HL-60 (cell line): ENCODE results near the gene CARD9.

ENCODE experiments used
- DNase-seq, 2 experiments: peaks; one replicate each; pipeline ENCODE4 v3.0.0-alpha.2; 2010 to 2020; ENCODE audit warnings: low read depth in 1 of 2, low spot score in 1 of 2
- H3K27ac ChIP-seq: fragments of 250-450 bp; sonication (Bioruptor Pico); replicated peaks from 2 replicates; pipeline ENCODE4 v1.5.1; 2020; ENCODE audit warnings: mild to moderate bottlenecking, moderate library complexity
- H3K27me3 ChIP-seq: fragments of 250-450 bp; sonication (Bioruptor Pico); 2 replicates; pipeline ENCODE4 v1.5.1; 2021; ENCODE audit warnings: mild to moderate bottlenecking, moderate library complexity; ENCODE audit not compliant: insufficient read depth, poor library complexity, severe bottlenecking
- H3K4me3 ChIP-seq: replicated peaks from 2 replicates; pipeline ENCODE4 v1.5.1; 2011; ENCODE audit warnings: mild to moderate bottlenecking, control low read depth, low read length; ENCODE audit not compliant: insufficient read depth
- CTCF ChIP-seq: IDR thresholded peaks from one replicate; pipeline ENCODE4 v1.5.1; 2011; ENCODE audit warnings: low read length, control low read depth, inconsistent platforms; ENCODE audit not compliant: insufficient read depth
- GABPA ChIP-seq: IDR thresholded peaks from 2 replicates; pipeline ENCODE4 v1.6.1; 2012; ENCODE audit warnings: low read depth
- POLR2AphosphoS5 ChIP-seq: IDR thresholded peaks from 2 replicates; pipeline ENCODE4 v1.6.1; 2012; ENCODE audit warnings: low read depth
- REST ChIP-seq: IDR thresholded peaks from 2 replicates; pipeline ENCODE4 v1.6.1; 2012; ENCODE audit warnings: low read depth; ENCODE audit not compliant: insufficient replicate concordance
- SPI1 ChIP-seq: IDR thresholded peaks from 2 replicates; pipeline ENCODE4 v1.6.1; 2012; ENCODE audit warnings: low read depth, mild to moderate bottlenecking, borderline replicate concordance

Gene CARD9

GRCh38 chr9:136395345-136396218 lies 22.1 kb upstream of the CARD9 start:
- no peak for DNase-seq
- H3K27me3 ChIP-seq: no peaks in the 10 kb centered on the region
- H3K27ac ChIP-seq: no peak overlapping the region
- 0 out of 2 replicates have a peak, but pooled peaks have one; percentile 13 for TF ChIP-seq POLR2AphosphoS5
- TF ChIP-seq SPI1: no peak
- no peak for TF ChIP-seq CTCF
- no peak overlapping the region for H3K4me3 ChIP-seq

GRCh38 chr9:136395020-136395340 lies 21.5 kb upstream of the CARD9 start:
- no peak overlapping the region for H3K27ac ChIP-seq

GRCh38 chr9:136394312-136395019 lies 21.0 kb upstream of the CARD9 start:
- Histone ChIP-seq H3K27me3 (no peaks in the 10 kb centered on the region), H3K4me3 (no peak overlapping the region), H3K27ac (no peak overlapping the region)
- TF ChIP-seq REST (no peak), CTCF (no peak), POLR2AphosphoS5 (no peak), SPI1 (no peak), GABPA (no peak)
- no peak for DNase-seq

More at GRCh38 chr9:136395020-136395340, 21.5 kb upstream of the CARD9 start:
- DNase-seq: no peak
- TF ChIP-seq GABPA (no peak), REST (no peak), CTCF (no peak), POLR2AphosphoS5 (no peak; the same call in 1 of the 2 replicates), SPI1 (no peak)
- Histone ChIP-seq H3K4me3 (no peak overlapping the region), H3K27me3 (no peaks in the 10 kb centered on the region)
